HG02840 (cell line): ENCODE data around the gene ALDH4A1.
"Not testable (repeated sequence)": the region's sequence is repeated elsewhere in the genome, so short reads cannot be mapped to it uniquely, and the experiment has no call there.

Experiments used
- ATAC-seq: cut with Tn5 transposase; IDR thresholded peaks from one replicate; pipeline ENCODE4 v1.9.1; 2021; ENCODE audit warnings: mild to moderate bottlenecking, moderate library complexity, moderate number of reproducible peaks; ENCODE audit not compliant: unreplicated experiment, low FRiP score

ALDH4A1 gene

DNA sequence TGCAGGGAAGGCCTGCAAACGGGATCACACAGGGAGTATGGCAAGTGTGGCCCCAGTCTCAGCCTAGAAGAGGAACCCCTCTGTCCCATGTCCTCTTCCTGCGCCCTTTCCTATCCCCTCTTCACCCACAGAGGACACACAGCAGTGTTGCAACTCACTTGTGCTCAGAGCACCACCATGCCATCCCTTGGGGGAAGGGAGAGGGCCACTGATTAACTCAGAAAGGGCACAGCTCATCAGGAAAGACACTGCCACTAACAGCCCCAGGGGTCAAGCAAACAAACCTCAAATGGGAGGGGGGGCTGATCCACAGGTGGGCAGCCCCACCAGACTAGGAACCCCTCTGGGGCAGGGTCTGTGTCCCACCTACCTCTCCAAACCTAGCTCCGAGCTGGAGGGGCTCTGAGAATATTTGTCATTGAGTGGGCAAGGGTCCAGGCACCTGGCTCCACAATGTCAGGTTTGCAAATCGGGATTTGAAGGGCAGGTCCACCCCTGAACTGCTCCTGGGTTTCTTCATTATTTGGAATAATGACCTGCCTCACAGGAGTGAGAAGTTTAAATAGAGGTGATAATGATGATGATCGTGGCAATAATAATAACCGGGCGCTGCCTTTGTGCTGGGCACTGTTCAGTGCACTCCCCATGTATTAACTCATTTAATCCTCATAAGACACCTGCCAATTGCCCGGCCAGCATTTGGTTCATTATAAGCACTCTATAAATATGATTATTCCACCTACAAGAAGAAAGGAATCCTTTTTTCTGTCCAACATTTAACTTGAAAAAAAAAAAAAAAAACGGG, 1.0 kb downstream of the ALDH4A1 start:
- no peak for ATAC-seq

GRCh38 chr1:18900303-18900841, 2.0 kb downstream of the ALDH4A1 start:
- no peak for ATAC-seq

DNA sequence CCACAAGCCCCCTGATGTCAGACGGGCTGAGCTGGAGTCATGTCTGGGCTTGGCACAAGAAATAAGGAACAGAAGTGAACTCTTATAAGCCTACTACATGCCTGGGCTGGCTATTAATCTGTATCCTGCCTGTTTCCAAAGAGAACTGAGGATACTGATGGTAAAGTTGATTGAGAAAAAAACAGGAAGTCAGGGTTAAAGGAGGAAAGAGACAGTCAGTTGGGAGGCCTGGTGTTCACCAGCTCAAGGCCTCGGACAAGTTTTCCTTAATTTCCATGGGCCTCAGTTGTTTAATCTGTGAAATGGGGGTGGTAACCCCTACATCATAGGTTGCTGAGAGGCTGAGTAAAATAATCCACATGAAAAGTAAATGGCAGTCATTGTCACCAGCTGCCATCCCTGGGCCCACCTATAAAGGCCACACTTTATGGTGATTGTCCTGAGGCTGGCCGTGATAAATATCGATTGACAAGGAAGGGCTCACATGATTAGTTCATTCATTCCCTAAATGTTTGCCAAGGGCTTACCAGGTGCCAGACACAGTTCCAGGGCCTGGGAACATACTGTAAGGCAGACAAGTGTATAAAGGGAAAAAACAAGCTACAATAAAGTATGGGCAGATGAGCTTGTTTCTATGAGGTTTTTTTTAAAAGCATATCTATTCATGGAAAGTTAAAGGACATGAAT, 2.8 kb downstream of the ALDH4A1 start:
- ATAC-seq, result no peak

DNA sequence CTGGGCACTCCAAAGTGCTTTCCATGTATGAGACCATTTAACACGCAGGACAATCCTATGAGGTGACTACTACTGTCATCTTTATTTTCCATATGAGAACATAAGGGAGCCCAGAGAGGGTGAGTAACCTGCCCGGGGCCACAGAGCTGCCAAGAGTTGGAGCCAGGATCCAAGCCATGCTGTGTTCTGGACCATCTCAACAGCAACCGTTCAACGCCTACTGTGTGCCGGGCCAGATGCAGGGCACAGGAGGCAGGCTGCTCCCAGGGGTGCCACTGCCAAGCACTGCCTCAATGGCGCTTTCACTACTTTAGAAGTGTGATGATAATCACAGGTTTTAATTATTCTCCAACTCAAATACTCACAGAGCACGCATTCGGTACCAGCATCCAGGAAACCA, 3.8 kb downstream of the ALDH4A1 start:
- no peak for ATAC-seq

- ATAC-seq, result no peak
Observed at GRCh38 chr1:18895317-18895716, 7.0 kb downstream of the ALDH4A1 start.

GRCh38 chr1:18893120-18893519, 9.2 kb downstream of the ALDH4A1 start:
- ATAC-seq, result no peak

- ATAC-seq, result not testable (repeated sequence)
Observed at GRCh38 chr1:18891858-18892257, 10.5 kb downstream of the ALDH4A1 start.

DNA sequence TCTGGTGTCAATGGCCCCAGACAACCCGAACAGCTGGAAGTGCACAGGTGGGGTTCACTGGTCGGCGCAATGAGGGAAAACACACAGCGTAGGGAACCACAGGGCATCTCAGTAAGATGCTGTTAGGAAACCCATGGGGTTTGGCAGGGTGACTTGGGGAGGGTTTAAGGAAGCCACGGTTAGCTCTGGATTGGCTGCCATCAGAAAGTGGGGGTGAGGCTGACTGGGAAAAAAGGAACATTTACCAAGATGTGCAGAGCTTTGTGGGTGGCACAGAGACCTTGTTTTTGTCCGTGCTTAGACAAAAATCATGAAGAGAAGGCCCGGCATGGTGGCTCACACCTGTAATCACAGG, 11.0 kb downstream of the ALDH4A1 start:
- no peak for ATAC-seq

DNA sequence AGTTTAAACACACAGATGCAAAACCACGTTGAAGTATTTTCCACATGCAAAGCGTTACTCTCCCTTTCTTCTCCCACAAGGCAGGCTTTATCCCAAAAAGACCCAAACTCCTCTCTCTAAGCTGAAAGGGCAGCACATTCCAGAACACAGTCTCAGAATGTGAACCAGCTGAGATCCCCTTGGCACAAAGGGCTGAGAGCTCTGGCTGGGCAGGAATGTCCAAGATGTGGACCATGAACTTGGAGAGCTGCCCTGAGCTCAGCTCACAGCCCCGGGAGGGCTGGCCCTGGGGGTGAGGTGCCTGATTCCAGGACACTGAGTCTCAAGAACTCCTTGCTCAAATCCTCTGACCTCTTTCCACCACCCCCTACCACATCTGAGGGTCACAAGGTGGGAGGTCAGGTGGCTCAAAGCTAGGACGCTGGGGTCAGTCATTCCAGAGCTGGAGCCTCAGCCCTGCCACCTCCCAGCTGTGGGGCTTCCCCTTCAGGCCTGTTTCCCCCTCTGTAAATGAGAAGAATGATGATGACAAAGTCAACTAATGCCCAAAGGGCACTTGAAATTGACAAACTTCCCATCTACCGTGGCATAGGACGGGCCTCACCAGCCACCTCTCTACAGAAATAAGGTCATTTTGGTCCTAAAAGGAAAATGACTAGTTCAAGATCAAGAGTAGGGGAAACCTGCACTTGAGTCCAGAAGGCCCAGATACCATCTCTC, 11.5 kb downstream of the ALDH4A1 start:
- no peak for ATAC-seq

GRCh38 chr1:18886003-18886335, 16.4 kb downstream of the ALDH4A1 start:
- ATAC-seq, result no peak

- ATAC-seq, result no peak
Observed at GRCh38 chr1:18885311-18886002, 16.9 kb downstream of the ALDH4A1 start.

DNA sequence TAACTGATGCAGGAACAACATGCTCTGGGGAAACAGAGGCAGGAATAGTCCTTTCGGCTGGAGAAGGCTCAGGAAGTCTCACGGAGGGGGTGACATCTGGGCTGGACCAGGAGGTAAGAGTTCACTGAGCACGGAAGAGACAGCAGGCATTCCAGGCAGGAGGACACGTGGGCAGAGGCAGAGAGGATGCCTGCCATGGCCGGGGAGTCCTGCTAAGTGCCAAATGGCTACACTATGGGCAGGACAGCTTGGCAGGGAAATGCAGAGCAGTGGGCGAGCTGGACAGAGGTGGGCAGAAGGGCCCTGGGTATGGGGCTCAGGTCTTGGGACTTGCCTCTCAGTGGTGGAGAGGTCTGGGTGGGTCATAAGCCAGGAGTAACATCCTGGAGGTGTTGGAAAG, 17.6 kb downstream of the ALDH4A1 start:
- no peak for ATAC-seq

GRCh38 chr1:18884419-18884717, 18.0 kb downstream of the ALDH4A1 start:
- no peak for ATAC-seq

DNA sequence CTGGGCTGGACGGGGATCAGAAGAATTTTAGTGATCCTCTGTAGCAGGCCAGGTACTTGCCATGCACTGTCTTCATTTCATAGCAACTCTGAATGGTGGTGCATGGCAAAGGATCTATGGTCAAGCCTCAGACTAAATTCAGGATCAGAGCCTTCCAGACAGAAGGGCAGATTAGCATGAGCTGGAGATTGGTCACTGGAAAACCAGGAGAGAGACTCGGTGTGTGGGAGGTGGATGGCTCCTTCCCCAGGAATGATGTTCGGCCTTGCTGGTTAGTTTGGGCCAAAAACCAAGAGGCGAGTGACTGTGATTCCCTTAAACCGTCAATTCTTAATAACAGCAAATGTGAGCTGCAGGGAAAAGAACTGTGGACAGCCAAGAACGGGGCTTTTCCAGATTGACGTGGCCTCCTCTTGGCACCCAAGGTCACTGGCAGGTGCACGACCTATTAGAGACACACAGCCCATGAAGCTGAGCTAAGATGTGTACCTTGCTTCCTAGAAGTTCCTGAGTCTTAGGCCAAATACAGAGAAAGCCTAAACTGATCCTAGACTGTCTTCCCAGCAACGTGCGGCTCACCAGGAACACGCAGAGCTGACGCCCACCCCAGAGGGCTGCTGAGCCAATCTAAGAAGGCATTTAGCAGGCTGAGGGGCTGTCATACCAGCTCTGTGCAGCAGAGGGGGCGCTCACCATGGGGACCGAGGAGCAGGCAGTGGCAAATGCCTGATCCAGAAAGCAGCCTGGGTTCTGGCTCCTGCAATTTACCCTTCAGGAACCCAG, 18.5 kb downstream of the ALDH4A1 start:
- no peak for ATAC-seq

- no peak for ATAC-seq
Observed at GRCh38 chr1:18883079-18883478, 19.3 kb downstream of the ALDH4A1 start.

DNA sequence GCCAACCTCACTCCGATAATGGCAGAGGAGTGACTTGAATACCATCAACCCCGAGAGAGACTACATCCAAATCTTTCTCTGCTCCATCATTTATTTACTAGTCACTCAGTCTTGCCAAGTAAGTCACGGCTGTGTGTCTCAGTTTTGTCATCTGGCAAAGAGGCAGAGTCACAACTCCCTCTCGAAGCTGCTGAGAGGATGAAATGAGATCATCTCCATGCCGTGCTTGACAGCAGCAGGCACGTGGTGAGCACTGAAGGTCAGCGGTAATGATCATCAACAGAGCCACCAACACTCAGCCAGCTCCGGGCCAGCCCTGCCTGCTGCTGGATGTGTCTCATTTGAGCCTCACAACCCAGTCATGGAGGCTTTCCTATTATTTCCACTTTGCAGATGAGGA, 19.9 kb downstream of the ALDH4A1 start:
- ATAC-seq, result no peak

DNA sequence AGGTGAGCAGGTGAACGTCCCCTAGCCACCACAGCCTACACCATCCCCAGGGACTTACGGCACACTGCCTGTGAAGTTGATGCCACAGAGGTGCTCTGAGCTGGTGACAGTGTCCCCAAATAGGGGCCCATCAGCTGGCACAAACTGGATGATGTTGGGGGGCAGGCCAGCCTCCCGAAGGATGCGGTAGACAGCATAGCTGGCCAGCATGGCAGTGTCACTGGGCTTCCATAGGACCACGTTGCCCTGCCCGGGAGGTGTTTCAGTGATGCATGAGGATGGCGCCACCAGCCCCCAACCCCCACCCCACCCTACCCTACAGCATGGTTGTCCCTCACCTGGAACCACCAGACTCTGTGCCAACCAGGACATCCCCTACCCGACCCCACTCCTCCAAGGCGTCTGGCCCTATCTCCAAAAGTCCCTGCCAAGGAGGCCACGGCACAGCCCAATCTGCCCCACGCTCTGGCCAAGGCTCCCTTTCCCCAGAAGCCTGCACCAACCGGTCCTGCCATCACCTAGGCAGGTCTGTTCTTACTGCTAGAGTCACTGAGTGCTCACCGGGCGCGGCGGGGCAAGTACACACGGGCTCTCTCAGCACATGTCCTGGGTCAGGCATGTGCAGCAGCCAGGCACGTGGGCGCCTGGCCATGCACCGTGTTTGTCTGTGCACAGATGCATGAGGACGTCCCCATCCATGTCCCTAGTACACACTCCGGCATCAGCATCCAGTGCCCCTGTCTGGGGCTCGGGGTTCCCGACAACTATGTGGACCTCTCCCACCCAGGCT, 20.5 kb downstream of the ALDH4A1 start:
- no peak for ATAC-seq

DNA sequence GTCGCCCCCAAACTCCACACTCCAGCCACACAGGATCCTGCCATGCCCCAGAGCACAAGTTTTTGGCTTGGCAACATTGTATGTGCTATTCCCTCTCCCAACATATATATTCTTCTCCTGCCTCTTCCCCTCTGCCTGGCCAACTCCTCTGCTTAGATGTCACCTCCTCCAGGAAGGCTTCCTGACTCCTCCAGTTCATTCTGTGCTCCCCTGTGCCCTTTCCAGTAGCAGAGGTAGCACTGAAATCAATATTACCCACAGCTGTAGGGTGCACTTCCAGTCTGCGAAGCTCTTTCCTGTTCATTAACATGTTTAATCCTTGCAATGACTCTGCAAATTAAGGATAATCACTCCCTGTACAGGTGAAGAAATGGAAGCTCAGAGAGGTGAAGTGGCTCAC, 21.2 kb downstream of the ALDH4A1 start:
- no peak for ATAC-seq

DNA sequence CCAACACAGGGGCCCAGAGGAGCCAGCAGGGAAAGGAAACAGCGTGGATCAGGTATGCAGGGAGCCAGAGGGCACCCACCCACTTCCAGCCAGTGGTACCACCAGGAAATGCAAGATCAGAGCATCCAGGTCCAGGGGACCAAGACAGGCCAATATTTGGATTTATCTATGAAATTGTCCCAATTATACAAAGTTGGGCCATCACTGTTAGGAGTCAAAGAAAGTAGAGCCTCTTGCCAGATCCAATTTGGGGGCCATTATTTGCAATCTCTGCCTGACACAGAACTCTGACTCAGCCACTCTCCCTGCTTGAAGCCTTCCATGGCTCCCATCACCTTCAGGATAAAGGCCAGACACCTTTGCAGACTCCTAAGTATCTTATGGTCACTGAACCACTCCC, 21.8 kb downstream of the ALDH4A1 start:
- ATAC-seq, result no peak
